ENCODE results near the gene LHX4. TPM values are rescaled to one million over a fixed set of nuclear protein-coding genes. Genes with fewer than 3 reads are reported as not detected.
A peak's percentile ranks its signal among the peaks of the same experiment; 100 is the strongest.

Gene LHX4
- polyA plus RNA-seq, 4 donors: 0.18 to 2.9 (median 0.25) TPM

DNA sequence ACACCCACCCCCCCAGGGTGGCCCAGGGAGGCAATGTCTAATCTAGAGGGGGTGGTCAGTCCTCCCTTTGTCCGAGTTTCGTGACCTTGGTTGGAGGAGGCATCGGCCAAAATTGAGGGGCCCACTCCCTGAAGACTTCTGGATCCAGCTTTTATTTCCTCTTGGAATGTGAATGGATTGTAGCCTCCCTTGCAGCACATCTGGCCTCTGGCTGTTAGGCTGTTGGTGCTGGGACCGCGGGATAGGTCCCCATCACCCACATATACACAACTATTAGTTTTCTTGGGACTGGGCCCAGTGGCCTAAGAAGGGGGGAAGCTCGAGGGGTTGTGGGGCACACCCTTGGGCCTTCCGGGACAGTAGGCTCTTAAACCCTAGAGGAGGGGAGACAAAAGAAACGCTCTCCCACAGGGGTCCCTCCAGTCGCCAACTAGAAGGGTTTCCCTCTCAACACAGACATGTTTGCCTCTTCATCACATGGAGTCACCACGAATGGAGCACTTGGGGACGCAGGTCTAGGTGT, 2.5 kb downstream of the LHX4 start:
- no peak overlapping the region for H3K27ac ChIP-seq (ENCODE audit: low read depth in 1 of 3, low read length in 2 of 3)
- FAIRE-seq (no peak), DNase-seq (no peak)
- H3K27me3 ChIP-seq (ENCODE audit: control insufficient read depth in 3 of 3, insufficient read depth in 3 of 3, low read length in 3 of 3): peaks cover 20 to 96% (median 67%) of the 10 kb centered on the region in 3 donors
- H3K4me1 ChIP-seq (ENCODE audit: control insufficient read depth in 3 of 3, insufficient read depth in 2 of 3, low read depth in 1 of 3, low read length in 2 of 3): peaks cover 4 to 27% (median 5%) of the 10 kb centered on the region in 3 donors
- peaks cover 0 to 3% of the 10 kb centered on the region in 2 donors for H3K9me3 ChIP-seq (ENCODE audit: control insufficient read depth in 2 of 2, insufficient read depth in 1 of 2, low read depth in 1 of 2, low read length in 1 of 2)
- WGBS, 3 donors: 7 to 15% (median 9%) methylated on average over 11 of the region's 11 CpGs
- H3K4me3 ChIP-seq (ENCODE audit: low read depth in 1 of 3, low read length in 3 of 3): no peak overlapping the region
- H3K36me3 ChIP-seq (ENCODE audit: control insufficient read depth in 3 of 3, insufficient read depth in 2 of 3, low read depth in 1 of 3, low read length in 3 of 3): no peaks in the 10 kb centered on the region

DNA sequence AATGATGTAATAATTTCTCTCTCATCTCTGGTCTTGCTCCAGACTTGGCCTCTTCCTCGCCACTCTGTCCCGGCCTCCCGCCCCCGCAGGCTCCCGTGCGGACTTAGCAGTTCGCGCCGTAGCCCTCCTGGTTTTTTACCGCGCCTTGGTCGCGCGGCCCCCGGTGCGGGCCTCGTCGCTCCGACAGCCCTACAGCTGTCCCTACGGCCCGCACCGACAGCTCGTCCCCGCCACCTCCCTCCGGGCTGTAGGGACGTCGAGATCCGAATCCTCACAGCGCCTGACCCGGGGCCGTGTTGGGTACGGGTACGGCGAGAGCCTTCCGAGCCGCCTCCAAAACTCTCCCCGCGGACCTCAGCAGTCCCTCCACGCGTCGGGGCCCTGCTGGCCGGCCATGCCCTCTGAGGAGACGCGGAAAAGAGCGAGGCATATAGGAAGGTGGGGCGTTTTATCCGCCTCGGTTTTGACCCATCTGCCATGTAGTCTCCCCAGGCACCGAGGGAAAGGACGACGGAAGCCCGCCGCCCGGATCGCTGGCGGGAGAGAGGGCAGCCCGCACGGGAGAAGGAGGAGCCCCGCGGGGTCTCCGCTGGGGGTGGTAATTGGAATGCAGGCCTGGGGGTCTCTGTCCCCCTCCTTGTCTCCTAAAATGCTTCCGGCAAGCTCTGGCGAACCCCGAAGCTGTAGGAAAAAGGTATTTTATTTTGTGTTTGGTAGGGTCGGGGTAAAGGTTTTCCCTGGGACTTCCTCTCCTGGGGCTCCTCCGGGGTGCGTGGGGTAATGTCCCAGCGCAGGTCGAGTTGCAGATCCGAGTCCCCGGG, 3.3 kb downstream of the LHX4 start:
- Histone ChIP-seq H3K27me3 (ENCODE audit: control insufficient read depth in 3 of 3, insufficient read depth in 3 of 3, low read length in 3 of 3) (peaks cover 20 to 96% (median 66%) of the 10 kb centered on the region in 3 donors), H3K4me3 (ENCODE audit: low read depth in 1 of 3, low read length in 3 of 3) (no peak overlapping the region), H3K36me3 (ENCODE audit: control insufficient read depth in 3 of 3, insufficient read depth in 2 of 3, low read depth in 1 of 3, low read length in 3 of 3) (no peaks in the 10 kb centered on the region), H3K27ac (ENCODE audit: low read depth in 1 of 3, low read length in 2 of 3) (no peak overlapping the region), H3K4me1 (ENCODE audit: control insufficient read depth in 3 of 3, insufficient read depth in 2 of 3, low read depth in 1 of 3, low read length in 2 of 3) (peaks cover 4 to 27% (median 5%) of the 10 kb centered on the region in 3 donors), H3K9me3 (ENCODE audit: control insufficient read depth in 2 of 2, insufficient read depth in 1 of 2, low read depth in 1 of 2, low read length in 1 of 2) (peaks cover 0 to 3% of the 10 kb centered on the region in 2 donors)
- WGBS, 3 donors: 3 to 7% (median 4%) methylated on average over 67 to 71 of the region's 71 CpGs
- FAIRE-seq: no peak
- DNase-seq: peak in 1 of 2 donors; percentile 23

DNA sequence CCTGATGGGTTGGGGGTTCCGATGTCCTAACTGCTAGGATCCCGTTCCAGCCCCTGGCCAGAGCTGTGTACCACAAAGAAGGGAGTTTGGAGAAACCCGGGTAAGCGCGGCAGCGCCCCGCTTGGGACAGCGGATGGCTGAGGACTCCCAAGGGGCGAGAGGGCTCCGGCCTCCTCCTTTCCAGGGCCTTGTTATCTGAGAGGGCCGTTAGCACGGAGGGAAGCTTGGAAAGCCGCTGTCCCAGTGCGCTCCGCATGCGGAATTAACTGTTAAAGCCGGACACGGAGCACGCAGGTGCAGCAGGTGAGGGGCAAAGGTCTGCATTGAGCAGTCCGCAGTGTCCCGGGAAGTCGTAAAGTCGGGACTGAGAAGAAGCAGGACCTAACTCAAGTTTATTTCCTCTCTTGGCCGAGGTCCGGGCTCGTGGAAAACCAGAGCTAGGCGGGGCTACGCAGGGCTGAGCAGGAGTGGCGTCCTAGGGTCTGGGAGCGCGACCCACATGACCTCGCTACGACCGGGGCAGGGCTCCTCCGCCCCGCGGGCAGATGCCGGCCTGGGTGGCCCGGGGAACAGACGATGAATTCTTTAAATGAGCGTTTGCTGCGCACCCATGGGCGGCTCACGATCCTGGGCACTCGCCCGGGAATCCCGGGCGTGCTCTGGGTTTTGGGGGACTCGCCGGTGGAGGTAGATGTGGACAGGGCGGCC, 4.5 kb downstream of the LHX4 start:
- FAIRE-seq: no peak

DNA sequence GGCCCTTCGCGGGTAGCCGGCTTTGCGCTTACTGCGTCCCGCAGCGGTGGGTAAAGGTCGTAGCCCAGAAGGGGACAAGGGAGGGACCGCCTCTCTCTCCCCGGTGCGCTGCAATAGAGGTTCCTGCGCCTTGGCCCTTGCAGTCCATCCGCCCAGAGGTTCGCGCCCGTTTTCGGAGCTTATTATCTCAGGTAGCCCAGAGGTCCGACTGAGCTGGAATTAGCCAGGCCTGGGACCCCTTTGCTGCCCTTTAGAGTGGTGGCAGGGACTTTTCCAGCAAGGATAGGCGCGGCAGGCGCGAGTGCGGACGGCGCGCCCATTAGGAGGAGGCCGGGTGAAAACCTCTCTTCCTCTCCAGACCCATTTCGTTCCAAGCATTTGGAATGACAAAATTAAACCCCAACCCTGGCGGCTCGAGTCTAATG, 5.0 kb downstream of the LHX4 start:
- H3K4me3 ChIP-seq (ENCODE audit: low read depth in 1 of 3, low read length in 3 of 3): peak overlapping the region in 2 of 3 donors; percentile 9 to 41
- WGBS, 3 donors: 2 to 4% (median 4%) methylated on average over 28 to 30 of the region's 30 CpGs
- no peaks in the 10 kb centered on the region for H3K9me3 ChIP-seq (ENCODE audit: control insufficient read depth in 2 of 2, insufficient read depth in 1 of 2, low read depth in 1 of 2, low read length in 1 of 2)
- H3K27me3 ChIP-seq (ENCODE audit: control insufficient read depth in 3 of 3, insufficient read depth in 3 of 3, low read length in 3 of 3): peaks cover 20 to 96% (median 66%) of the 10 kb centered on the region in 3 donors
- H3K36me3 ChIP-seq (ENCODE audit: control insufficient read depth in 3 of 3, insufficient read depth in 2 of 3, low read depth in 1 of 3, low read length in 3 of 3): no peaks in the 10 kb centered on the region
- DNase-seq (peak; percentile 29 to 43), FAIRE-seq (no peak)
- no peak overlapping the region for H3K27ac ChIP-seq (ENCODE audit: low read depth in 1 of 3, low read length in 2 of 3)
- H3K4me1 ChIP-seq (ENCODE audit: control insufficient read depth in 3 of 3, insufficient read depth in 2 of 3, low read depth in 1 of 3, low read length in 2 of 3): peaks cover 4 to 27% (median 5%) of the 10 kb centered on the region in 3 donors

More for the DNA sequence above, 4.5 kb downstream of the LHX4 start:
- Histone ChIP-seq H3K4me1 (ENCODE audit: control insufficient read depth in 3 of 3, insufficient read depth in 2 of 3, low read depth in 1 of 3, low read length in 2 of 3) (peaks cover 4 to 27% (median 5%) of the 10 kb centered on the region in 3 donors), H3K4me3 (ENCODE audit: low read depth in 1 of 3, low read length in 3 of 3) (peak overlapping the region in 2 of 3 donors; percentile 9 to 41), H3K36me3 (ENCODE audit: control insufficient read depth in 3 of 3, insufficient read depth in 2 of 3, low read depth in 1 of 3, low read length in 3 of 3) (no peaks in the 10 kb centered on the region), H3K27ac (ENCODE audit: low read depth in 1 of 3, low read length in 2 of 3) (no peak overlapping the region), H3K27me3 (ENCODE audit: control insufficient read depth in 3 of 3, insufficient read depth in 3 of 3, low read length in 3 of 3) (peaks cover 20 to 95% (median 62%) of the 10 kb centered on the region in 3 donors), H3K9me3 (ENCODE audit: control insufficient read depth in 2 of 2, insufficient read depth in 1 of 2, low read depth in 1 of 2, low read length in 1 of 2) (no peaks in the 10 kb centered on the region)
- 0 to 2% (median 2%) methylated on average over 51 of the region's 51 CpGs for WGBS, 3 donors
- DNase-seq: peak; percentile 62 to 84

DNA sequence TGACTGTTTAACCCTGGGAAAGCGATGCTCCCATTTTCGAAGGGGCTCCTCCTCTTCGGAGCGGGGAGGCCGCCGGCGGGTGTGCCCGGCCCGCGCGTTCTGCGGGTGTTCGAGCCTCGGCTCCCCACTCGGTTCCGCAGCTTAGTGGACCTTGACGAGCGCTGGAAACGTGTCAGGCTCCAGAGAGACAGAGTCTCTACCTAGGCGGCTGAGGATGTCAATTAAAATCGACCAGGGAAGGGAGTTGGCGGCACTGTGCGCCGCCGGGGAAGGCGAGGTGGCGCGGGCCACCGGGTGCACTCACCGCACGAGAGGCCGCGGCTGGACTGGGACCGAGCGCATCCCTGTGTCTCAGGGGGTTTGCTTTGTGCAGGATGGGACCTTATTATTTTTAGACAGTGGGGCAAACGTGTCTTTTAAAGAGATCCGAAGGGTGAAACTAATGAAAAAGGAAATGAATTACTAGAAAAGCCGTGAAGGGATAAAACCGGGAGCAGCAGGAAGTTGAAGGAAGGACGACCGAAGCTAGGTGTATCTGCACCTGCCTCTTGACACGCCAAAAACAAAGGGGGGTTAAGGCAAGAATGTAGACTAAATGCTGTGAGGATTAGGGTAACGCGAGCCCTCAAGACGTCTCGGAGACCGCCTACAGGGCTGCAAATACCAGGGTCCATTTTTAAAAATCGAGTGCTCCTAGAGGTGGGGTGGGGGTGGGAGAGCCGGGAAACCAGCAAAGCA, 5.6 kb downstream of the LHX4 start:
- no peak for FAIRE-seq
- Histone ChIP-seq H3K4me3 (ENCODE audit: low read depth in 1 of 3, low read length in 3 of 3) (peak overlapping the region in 1 of 3 donors; percentile 41), H3K27ac (ENCODE audit: low read depth in 1 of 3, low read length in 2 of 3) (no peak overlapping the region), H3K4me1 (ENCODE audit: control insufficient read depth in 3 of 3, insufficient read depth in 2 of 3, low read depth in 1 of 3, low read length in 2 of 3) (peaks cover 2 to 27% (median 3%) of the 10 kb centered on the region in 3 donors), H3K9me3 (ENCODE audit: control insufficient read depth in 2 of 2, insufficient read depth in 1 of 2, low read depth in 1 of 2, low read length in 1 of 2) (no peaks in the 10 kb centered on the region), H3K36me3 (ENCODE audit: control insufficient read depth in 3 of 3, insufficient read depth in 2 of 3, low read depth in 1 of 3, low read length in 3 of 3) (no peaks in the 10 kb centered on the region), H3K27me3 (ENCODE audit: control insufficient read depth in 3 of 3, insufficient read depth in 3 of 3, low read length in 3 of 3) (peaks cover 18 to 95% (median 64%) of the 10 kb centered on the region in 3 donors)
- WGBS, 3 donors: 3 to 6% (median 5%) methylated on average over 48 to 49 of the region's 49 CpGs
- peak in 1 of 2 donors; percentile 21 for DNase-seq

DNA sequence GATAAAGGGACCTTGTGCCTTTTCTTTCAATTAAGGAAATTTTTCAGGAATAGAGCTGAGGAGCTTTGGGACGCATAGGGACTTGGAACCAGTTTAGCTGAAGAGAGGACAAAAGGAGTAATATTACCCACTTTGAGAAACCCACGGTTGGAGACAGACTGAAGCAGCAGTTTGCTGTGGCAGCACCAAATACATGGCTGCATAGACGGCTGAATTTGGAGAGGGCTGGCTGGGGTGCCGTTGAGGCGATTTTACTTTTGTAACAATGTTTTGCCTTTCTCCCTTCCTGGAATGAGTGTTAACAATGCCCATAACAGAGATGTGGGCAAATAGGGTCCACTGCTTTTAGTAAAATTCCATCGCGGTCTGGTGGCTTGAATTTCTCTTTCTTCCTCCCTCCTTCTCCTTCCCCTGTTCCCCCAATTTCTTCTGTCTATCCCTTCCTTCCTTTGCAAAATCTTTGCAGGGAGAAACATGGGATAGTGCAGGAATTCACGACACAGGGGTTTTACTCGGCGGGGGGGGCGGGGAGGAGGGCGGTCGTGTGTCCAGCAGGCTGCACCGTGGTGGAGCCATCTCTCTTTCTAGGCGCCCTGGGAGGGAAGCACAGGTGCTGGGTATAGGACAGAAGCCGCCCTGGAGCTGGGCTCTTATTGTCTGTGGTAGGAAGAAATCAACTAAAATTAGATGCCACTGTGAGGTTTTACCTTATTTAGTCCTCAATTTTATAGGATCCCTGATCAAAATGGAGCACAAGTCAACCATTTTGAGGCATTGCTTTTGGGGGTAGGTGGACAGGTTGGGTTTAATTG, 6.8 kb downstream of the LHX4 start:
- no peak overlapping the region for H3K27ac ChIP-seq (ENCODE audit: low read depth in 1 of 3, low read length in 2 of 3)
- H3K4me3 ChIP-seq (ENCODE audit: low read depth in 1 of 3, low read length in 3 of 3): no peak overlapping the region
- no peaks in the 10 kb centered on the region for H3K9me3 ChIP-seq (ENCODE audit: control insufficient read depth in 2 of 2, insufficient read depth in 1 of 2, low read depth in 1 of 2, low read length in 1 of 2)
- no peaks in the 10 kb centered on the region for H3K36me3 ChIP-seq (ENCODE audit: control insufficient read depth in 3 of 3, insufficient read depth in 2 of 3, low read depth in 1 of 3, low read length in 3 of 3)
- FAIRE-seq (no peak), DNase-seq (no peak)
- WGBS, 3 donors: 8 to 12% (median 9%) methylated on average over 16 of the region's 16 CpGs
- H3K4me1 ChIP-seq (ENCODE audit: control insufficient read depth in 3 of 3, insufficient read depth in 2 of 3, low read depth in 1 of 3, low read length in 2 of 3): peaks cover 0 to 27% (median 3%) of the 10 kb centered on the region in 3 donors
- peaks cover 7 to 95% (median 57%) of the 10 kb centered on the region in 3 donors for H3K27me3 ChIP-seq (ENCODE audit: control insufficient read depth in 3 of 3, insufficient read depth in 3 of 3, low read length in 3 of 3)

DNA sequence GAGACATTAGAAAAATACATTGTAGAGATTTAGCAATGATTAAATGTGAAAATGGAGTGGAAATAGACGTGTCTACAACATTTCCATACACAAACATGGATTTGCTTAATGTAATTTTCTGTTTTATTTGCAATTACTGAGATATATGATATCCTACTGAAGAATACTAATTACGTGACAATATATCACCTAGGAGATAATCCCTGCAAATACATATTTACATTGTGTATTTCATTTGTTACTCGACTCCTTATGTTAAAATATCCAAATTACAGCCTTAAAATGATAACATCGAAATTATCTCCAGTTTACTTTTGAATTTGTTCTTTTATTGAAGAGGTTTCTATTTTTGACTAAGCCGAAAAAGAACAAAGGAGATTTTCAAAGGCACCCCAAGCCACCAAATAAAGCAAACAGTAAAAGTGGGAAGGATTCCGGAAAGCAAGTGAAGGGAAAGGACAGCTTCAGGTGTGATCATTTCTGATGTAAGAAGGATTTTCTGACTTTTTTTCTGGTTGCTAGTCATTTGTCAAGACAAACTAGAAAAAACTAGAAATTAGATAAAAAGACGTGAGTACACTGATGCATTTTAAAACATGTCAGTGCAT, 7.9 kb downstream of the LHX4 start:
- Histone ChIP-seq H3K4me1 (ENCODE audit: control insufficient read depth in 3 of 3, insufficient read depth in 2 of 3, low read depth in 1 of 3, low read length in 2 of 3) (peaks cover 0 to 27% (median 3%) of the 10 kb centered on the region in 3 donors), H3K4me3 (ENCODE audit: low read depth in 1 of 3, low read length in 3 of 3) (no peak overlapping the region), H3K27ac (ENCODE audit: low read depth in 1 of 3, low read length in 2 of 3) (no peak overlapping the region), H3K27me3 (ENCODE audit: control insufficient read depth in 3 of 3, insufficient read depth in 3 of 3, low read length in 3 of 3) (peaks cover 5 to 89% (median 47%) of the 10 kb centered on the region in 3 donors), H3K36me3 (ENCODE audit: control insufficient read depth in 3 of 3, insufficient read depth in 2 of 3, low read depth in 1 of 3, low read length in 3 of 3) (no peaks in the 10 kb centered on the region), H3K9me3 (ENCODE audit: control insufficient read depth in 2 of 2, insufficient read depth in 1 of 2, low read depth in 1 of 2, low read length in 1 of 2) (no peaks in the 10 kb centered on the region)
- 13 to 17% (median 14%) methylated on average over 7 of the region's 7 CpGs for WGBS, 3 donors
- FAIRE-seq (no peak), DNase-seq (no peak)

All from small intestine (tissue), 7 donors.